ENCODE measurements around the gene CABYR. TPM values are rescaled to one million over a fixed set of nuclear protein-coding genes. Genes with fewer than 3 reads are reported as not detected.
"Not testable (repeated sequence)": the region's sequence is repeated elsewhere in the genome, so short reads cannot be mapped to it uniquely, and the experiment has no call there.

Gene CABYR
- total RNA-seq, 2 experiments from 2014 or later, result 1.6 to 1.9 TPM

- Mint-ChIP-seq H3K36me3 (peaks cover 27% of the 10 kb centered on the region), H3K27ac (no peak overlapping the region), H3K27me3 (no peaks in the 10 kb centered on the region), H3K9me3 (no peaks in the 10 kb centered on the region), H3K4me3 (no peak overlapping the region), H3K4me1 (peaks cover 23% of the 10 kb centered on the region)
- DNase-seq, result peak; percentile 65
Observed at GRCh38 chr18:24118750-24119577, 19.9 kb upstream of the CABYR start.

GRCh38 chr18:24120676-24121075, 18.2 kb upstream of the CABYR start:
- Mint-ChIP-seq H3K9me3 (no peaks in the 10 kb centered on the region), H3K27me3 (no peaks in the 10 kb centered on the region), H3K4me1 (peaks cover 6% of the 10 kb centered on the region), H3K4me3 (no peak overlapping the region), H3K36me3 (peaks cover 25% of the 10 kb centered on the region), H3K27ac (no peak overlapping the region)
- DNase-seq, result no peak

GRCh38 chr18:24121625-24122024, 17.2 kb upstream of the CABYR start:
- Mint-ChIP-seq H3K27me3 (no peaks in the 10 kb centered on the region), H3K27ac (no peak overlapping the region), H3K4me1 (no peaks in the 10 kb centered on the region), H3K4me3 (no peak overlapping the region), H3K36me3 (peaks cover 22% of the 10 kb centered on the region), H3K9me3 (no peaks in the 10 kb centered on the region)
- DNase-seq, result no peak

GRCh38 chr18:24126155-24126961, 12.5 kb upstream of the CABYR start:
- Mint-ChIP-seq H3K9me3 (no peaks in the 10 kb centered on the region), H3K27me3 (no peaks in the 10 kb centered on the region)

GRCh38 chr18:24127735-24128134, 11.1 kb upstream of the CABYR start:
- Mint-ChIP-seq H3K4me1 (no peaks in the 10 kb centered on the region), H3K27ac (no peak overlapping the region), H3K9me3 (no peaks in the 10 kb centered on the region), H3K27me3 (no peaks in the 10 kb centered on the region), H3K4me3 (no peak overlapping the region), H3K36me3 (peaks cover 8% of the 10 kb centered on the region)
- DNase-seq, result no peak

More at GRCh38 chr18:24126155-24126961, 12.5 kb upstream of the CABYR start:
- Mint-ChIP-seq H3K27ac (no peak overlapping the region), H3K4me1 (no peaks in the 10 kb centered on the region), H3K4me3 (no peak overlapping the region), H3K36me3 (peaks cover 8% of the 10 kb centered on the region)
- no peak for DNase-seq

GRCh38 chr18:24128700-24129099, 10.2 kb upstream of the CABYR start:
- Mint-ChIP-seq H3K4me3 (no peak overlapping the region), H3K9me3 (no peaks in the 10 kb centered on the region), H3K27me3 (no peaks in the 10 kb centered on the region), H3K36me3 (peaks cover 8% of the 10 kb centered on the region), H3K27ac (no peak overlapping the region), H3K4me1 (no peaks in the 10 kb centered on the region)
- DNase-seq, result no peak

GRCh38 chr18:24130494-24130893, 8.4 kb upstream of the CABYR start:
- Mint-ChIP-seq H3K4me3 (no peak overlapping the region), H3K36me3 (peaks cover 5% of the 10 kb centered on the region), H3K27me3 (no peaks in the 10 kb centered on the region), H3K9me3 (no peaks in the 10 kb centered on the region), H3K4me1 (no peaks in the 10 kb centered on the region), H3K27ac (no peak overlapping the region)
- DNase-seq, result no peak

- Mint-ChIP-seq H3K36me3 (peaks cover 6% of the 10 kb centered on the region), H3K4me1 (peaks cover 14% of the 10 kb centered on the region), H3K27ac (no peak overlapping the region), H3K4me3 (peak overlapping the region; percentile 35), H3K27me3 (peaks cover 13% of the 10 kb centered on the region), H3K9me3 (no peaks in the 10 kb centered on the region)
- DNase-seq, result no peak
Observed at GRCh38 chr18:24136967-24137373, 1.9 kb upstream of the CABYR start.

- peaks cover 14% of the 10 kb centered on the region for H3K4me1 Mint-ChIP-seq
- peak overlapping the region; percentile 83 for H3K4me3 Mint-ChIP-seq
- H3K9me3 Mint-ChIP-seq, result no peaks in the 10 kb centered on the region
- peak overlapping the region; percentile 70 for H3K27ac Mint-ChIP-seq
- peaks cover 6% of the 10 kb centered on the region for H3K36me3 Mint-ChIP-seq
- no peak for DNase-seq
- peaks cover 13% of the 10 kb centered on the region for H3K27me3 Mint-ChIP-seq
Observed at GRCh38 chr18:24138409-24138788, 463 bp upstream of the CABYR start.

- peaks cover 14% of the 10 kb centered on the region for H3K4me1 Mint-ChIP-seq
- no peak for DNase-seq
- peaks cover 13% of the 10 kb centered on the region for H3K27me3 Mint-ChIP-seq
- H3K4me3 Mint-ChIP-seq, result no peak overlapping the region
- H3K9me3 Mint-ChIP-seq, result no peaks in the 10 kb centered on the region
- peaks cover 6% of the 10 kb centered on the region for H3K36me3 Mint-ChIP-seq
- no peak overlapping the region for H3K27ac Mint-ChIP-seq
Observed at GRCh38 chr18:24140697-24141096, 1.8 kb downstream of the CABYR start.

- H3K27ac Mint-ChIP-seq, result no peak overlapping the region
- H3K4me1 Mint-ChIP-seq, result peaks cover 8% of the 10 kb centered on the region
- H3K36me3 Mint-ChIP-seq, result no peaks in the 10 kb centered on the region
- H3K9me3 Mint-ChIP-seq, result no peaks in the 10 kb centered on the region
- no peak for DNase-seq
- H3K4me3 Mint-ChIP-seq, result no peak overlapping the region
- peaks cover 13% of the 10 kb centered on the region for H3K27me3 Mint-ChIP-seq
Observed at GRCh38 chr18:24142376-24142775, 3.5 kb downstream of the CABYR start.

- H3K9me3 Mint-ChIP-seq, H3K27ac Mint-ChIP-seq, H3K4me1 Mint-ChIP-seq, H3K27me3 Mint-ChIP-seq, DNase-seq, H3K4me3 Mint-ChIP-seq, H3K36me3 Mint-ChIP-seq: not testable (repeated sequence)
Observed at GRCh38 chr18:24149591-24149990, 10.7 kb downstream of the CABYR start.

- DNase-seq, result no peak
- no peaks in the 10 kb centered on the region for H3K36me3 Mint-ChIP-seq
- no peaks in the 10 kb centered on the region for H3K4me1 Mint-ChIP-seq
- H3K9me3 Mint-ChIP-seq, result no peaks in the 10 kb centered on the region
- no peaks in the 10 kb centered on the region for H3K27me3 Mint-ChIP-seq
- no peak overlapping the region for H3K4me3 Mint-ChIP-seq
- no peak overlapping the region for H3K27ac Mint-ChIP-seq
Observed at GRCh38 chr18:24153397-24153796, 14.5 kb downstream of the CABYR start.

- DNase-seq, result no peak
- Mint-ChIP-seq H3K4me1 (no peaks in the 10 kb centered on the region), H3K4me3 (no peak overlapping the region), H3K27ac (no peak overlapping the region), H3K27me3 (no peaks in the 10 kb centered on the region), H3K9me3 (no peaks in the 10 kb centered on the region), H3K36me3 (no peaks in the 10 kb centered on the region)
Observed at GRCh38 chr18:24157855-24158254, 19.0 kb downstream of the CABYR start.

GRCh38 chr18:24160086-24160485, 21.2 kb downstream of the CABYR start:
- Mint-ChIP-seq H3K36me3 (no peaks in the 10 kb centered on the region), H3K4me1 (no peaks in the 10 kb centered on the region), H3K4me3 (no peak overlapping the region), H3K9me3 (no peaks in the 10 kb centered on the region), H3K27ac (no peak overlapping the region), H3K27me3 (no peaks in the 10 kb centered on the region)
- DNase-seq, result no peak
